H1 (cell line): Measurements from ENCODE around the gene DSCAM. TPM values are rescaled to one million over a fixed set of nuclear protein-coding genes. Genes with fewer than 3 reads are reported as not detected.

Source experiments
- CHD7 ChIP-seq: fragments of 300-600 bp; sonication (generic); IDR thresholded peaks from 2 replicates; pipeline ENCODE4 v1.7.1; 2012; ENCODE audit warnings: low read length, moderate library complexity, mild to moderate bottlenecking, inconsistent platforms; ENCODE audit not compliant: insufficient replicate concordance
- polyA plus RNA-seq, 7 experiments: library from polyadenylated mRNA; depleted of rRNA in 3 of 7; stranded (reverse) in 5 of 7; unstranded in 2 of 7; fragments of >200 nt in 5 of 7; fragments of 200-250 nt in 2 of 7; gene quantifications; 1 replicate in 5 of 7; 2 replicates in 1 of 7; 4 replicates in 1 of 7; pipeline versions ENCODE4 v1.2.1 to v1.2.3, GENCODE V29; 2011 to 2013; ENCODE audit warnings: missing spikeins in 2 of 7, mixed read lengths in 2 of 7
- total RNA-seq: library from RNA; stranded (reverse); fragmentation: NEBNext Ultra II Directional; extraction: Animal tissue kit (Norgen Biotek cat#: 25700); gene quantifications from 2 replicates; pipeline ENCODE4 v1.2.1, GENCODE V29; 2021

The DSCAM gene
- total and polyA plus RNA-seq, 2 of the 8 experiments (the other 6 are each of a cell fraction or from before 2014, with no cell fraction given), result 0.02 to 0.15 TPM

GRCh38 chr21:40680311-40680710 lies 166.6 kb downstream of the DSCAM start (continued):
- no peak for TF ChIP-seq CHD7
